Cardiac fibroblast (primary cell): ENCODE results near the gene PPP1CC.
"Not testable (repeated sequence)": the region's sequence is repeated elsewhere in the genome, so short reads cannot be mapped to it uniquely, and the experiment has no call there.

Source experiments
- DNase-seq, 2 donors: peaks; one replicate each; pipeline versions ENCODE4 v3.0.0 to v3.0.0-alpha.2; 2010; ENCODE audit warnings: low read depth in 2 of 2
- H3K4me3 ChIP-seq, 2 donors: replicated peaks in 1 of 2; 1 replicate in 1 of 2; 2 replicates in 1 of 2; pipeline ENCODE4 v1.5.1; 2011; ENCODE audit warnings: low read depth in 2 of 2, low read length in 2 of 2, mild to moderate bottlenecking in 2 of 2, moderate library complexity in 1 of 2
- TF ChIP-seq, protein P1 (sequence below): IDR thresholded peaks from one replicate; pipeline ENCODE4 v1.5.1; 2011; ENCODE audit warnings: low read depth, mild to moderate bottlenecking, low read length, inconsistent platforms

PPP1CC gene

DNA sequence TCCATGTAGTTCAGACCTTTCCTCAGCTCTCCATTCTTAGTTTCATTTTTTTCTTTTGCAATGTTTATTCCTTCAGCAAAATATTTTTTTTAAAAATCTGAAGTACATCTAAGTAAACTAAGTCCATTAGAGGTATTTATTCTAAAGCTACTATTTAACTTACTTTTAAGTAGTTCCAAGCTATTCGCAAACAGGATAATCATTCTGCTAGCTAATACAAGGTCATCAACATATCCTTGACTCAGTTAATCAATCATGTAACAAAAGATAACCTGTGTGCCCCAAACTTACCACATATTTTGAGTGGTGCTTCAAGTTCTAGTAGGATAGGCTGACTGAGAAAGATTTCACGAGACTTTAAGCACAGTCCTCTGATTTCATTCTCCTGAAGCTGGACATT lies 11.2 kb downstream of the PPP1CC start:
- no peak for DNase-seq
- no peak overlapping the region for H3K4me3 ChIP-seq
- TF ChIP-seq, protein P1, sequence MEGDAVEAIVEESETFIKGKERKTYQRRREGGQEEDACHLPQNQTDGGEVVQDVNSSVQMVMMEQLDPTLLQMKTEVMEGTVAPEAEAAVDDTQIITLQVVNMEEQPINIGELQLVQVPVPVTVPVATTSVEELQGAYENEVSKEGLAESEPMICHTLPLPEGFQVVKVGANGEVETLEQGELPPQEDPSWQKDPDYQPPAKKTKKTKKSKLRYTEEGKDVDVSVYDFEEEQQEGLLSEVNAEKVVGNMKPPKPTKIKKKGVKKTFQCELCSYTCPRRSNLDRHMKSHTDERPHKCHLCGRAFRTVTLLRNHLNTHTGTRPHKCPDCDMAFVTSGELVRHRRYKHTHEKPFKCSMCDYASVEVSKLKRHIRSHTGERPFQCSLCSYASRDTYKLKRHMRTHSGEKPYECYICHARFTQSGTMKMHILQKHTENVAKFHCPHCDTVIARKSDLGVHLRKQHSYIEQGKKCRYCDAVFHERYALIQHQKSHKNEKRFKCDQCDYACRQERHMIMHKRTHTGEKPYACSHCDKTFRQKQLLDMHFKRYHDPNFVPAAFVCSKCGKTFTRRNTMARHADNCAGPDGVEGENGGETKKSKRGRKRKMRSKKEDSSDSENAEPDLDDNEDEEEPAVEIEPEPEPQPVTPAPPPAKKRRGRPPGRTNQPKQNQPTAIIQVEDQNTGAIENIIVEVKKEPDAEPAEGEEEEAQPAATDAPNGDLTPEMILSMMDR, result no peak

DNA sequence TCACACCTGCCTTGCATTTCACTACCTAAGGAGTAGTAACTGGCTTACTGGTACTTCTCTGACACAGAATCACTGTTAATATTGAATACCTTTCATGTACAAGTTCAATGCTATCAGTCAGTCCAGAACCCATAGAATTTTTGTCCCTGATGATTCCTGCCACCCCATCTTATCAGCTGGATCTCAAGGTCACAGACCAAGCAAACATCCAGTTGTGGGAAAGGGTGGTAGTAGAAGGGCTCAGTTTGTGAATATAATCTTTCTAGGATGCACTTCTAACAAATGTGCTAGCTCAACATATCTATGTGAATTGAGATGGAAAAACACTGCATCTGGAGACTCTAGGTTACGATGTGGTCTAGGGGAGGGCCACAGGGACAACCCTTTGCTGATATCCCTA lies 14.1 kb downstream of the PPP1CC start:
- DNase-seq, result no peak
- TF ChIP-seq, protein P1, result no peak
- H3K4me3 ChIP-seq, result no peak overlapping the region

DNA sequence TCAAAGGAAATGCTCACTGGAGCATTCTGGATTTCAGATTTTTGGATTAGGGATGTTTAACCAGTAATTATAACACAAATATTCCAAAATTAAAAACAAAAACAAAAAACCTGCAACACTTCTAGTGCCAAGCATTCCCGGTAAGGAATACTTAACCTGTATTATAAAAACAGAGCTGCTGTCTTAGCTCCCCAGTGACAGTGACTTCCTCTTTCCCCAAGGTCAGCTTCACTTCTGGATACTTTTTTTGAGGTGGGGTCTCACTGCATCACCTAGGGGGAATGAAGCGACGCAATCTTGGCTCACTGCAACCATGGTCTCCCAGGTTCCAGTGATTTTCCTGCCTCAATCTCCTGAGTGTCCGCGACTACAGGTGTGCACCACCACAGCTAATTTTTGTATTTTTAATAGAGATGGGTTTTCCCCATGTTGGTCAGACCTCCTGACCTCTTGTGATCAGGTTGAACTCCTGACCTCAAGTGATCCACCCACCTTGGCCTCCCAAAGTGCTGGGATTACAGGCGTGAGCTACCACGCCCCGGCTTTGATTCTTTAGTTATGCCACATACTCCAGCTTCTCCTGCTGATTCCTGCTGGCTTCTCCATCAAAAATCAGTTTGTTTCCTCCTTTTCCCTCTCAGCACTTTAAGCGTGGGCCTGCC lies 15.9 kb downstream of the PPP1CC start:
- TF ChIP-seq, protein P1, result no peak
- no peak overlapping the region for H3K4me3 ChIP-seq
- no peak for DNase-seq

DNA sequence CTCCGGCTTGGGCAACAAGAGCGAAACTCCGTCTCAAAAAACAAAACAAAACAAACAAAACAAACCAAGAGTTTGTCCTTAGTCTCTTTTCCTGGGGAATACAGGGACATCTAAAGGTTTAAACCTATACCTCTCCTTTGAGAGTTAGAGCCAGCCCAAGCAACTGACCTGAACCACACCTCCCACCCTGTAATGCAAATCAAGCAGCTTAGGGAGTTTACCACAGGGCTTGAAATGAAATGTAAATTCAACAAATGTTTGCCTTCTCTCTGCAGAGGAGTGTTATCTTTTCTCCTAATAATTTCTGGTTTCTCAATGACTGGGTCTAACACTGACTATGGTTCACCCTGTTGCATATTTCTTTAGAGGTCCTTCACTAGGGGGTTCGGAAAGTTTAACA lies 16.7 kb downstream of the PPP1CC start:
- H3K4me3 ChIP-seq, result no peak overlapping the region
- TF ChIP-seq, protein P1, result no peak

DNA sequence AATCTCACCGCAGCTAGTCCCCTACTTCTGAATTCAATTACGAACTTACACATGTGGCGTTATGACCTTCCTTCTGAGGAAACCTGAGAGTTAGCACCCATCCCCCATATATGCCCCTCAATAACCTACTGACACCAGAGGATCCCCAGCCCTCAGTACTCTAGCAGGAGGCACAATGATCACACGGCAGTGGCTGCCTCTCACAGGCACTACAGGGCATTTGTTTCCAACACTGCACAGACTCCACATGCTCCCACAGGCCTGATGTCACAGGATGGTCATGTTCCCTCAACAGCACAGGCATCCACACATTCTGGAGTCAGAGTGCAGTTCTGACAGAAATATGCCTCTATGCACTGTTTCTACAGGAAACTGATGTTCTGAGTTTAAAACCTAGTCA lies 17.4 kb downstream of the PPP1CC start:
- TF ChIP-seq, protein P1, result no peak
- no peak for DNase-seq
- H3K4me3 ChIP-seq, result no peak overlapping the region

More for the DNA sequence above, 16.7 kb downstream of the PPP1CC start:
- no peak for DNase-seq

DNA sequence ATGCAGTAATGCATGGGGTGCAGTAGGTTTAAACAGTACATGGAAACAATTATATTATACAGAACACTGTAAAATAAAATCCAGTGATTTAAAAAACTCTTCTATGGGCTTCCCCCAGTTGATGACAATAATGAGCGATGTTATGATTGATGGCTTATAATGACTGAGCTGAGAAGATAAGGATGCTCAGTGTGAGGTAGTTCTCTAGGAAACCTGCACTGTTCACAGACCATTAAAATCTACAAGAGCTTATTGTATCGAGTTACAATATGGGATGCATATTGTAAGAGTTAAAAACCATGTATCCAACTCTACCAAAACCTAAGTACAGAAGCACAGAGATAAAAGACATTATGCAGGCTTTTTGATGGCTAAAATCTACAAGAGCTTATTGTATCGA lies 19.8 kb downstream of the PPP1CC start:
- DNase-seq, H3K4me3 ChIP-seq: not testable (repeated sequence)

DNA sequence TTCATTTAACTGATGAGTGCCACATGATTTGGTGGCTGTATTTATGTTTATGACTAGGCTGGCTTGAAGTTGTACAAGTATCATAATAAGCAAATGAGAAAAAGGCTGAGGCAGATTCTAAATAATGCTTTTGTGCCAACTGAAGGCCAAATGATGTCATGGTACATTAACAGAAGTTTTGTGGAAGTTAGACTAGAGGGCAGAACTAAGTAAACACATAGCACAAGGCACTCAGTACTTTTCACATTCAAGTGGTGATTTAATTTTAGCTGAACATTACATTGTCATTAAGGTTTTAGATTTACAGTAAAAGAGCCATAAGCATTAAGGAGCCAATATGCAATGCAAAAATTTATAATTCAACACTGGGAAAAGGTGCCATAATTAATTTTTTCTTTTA lies 21.1 kb downstream of the PPP1CC start:
- TF ChIP-seq, protein P1, result no peak
- H3K4me3 ChIP-seq, result no peak overlapping the region
- no peak for DNase-seq
